ENCODE data around the gene ABHD14A. TPM values are rescaled to one million over a fixed set of nuclear protein-coding genes. Genes with fewer than 3 reads are reported as not detected.

Gene ABHD14A
- total and polyA plus RNA-seq, 2 of the 13 experiments (the other 11 are each of a cell fraction or from before 2014, with no cell fraction given): 29.5 to 46.9 TPM

- Histone ChIP-seq H3K4me2 (ENCODE audit: low read depth, low read length) (peak overlapping the region; percentile 84), H4K20me1 (ENCODE audit: insufficient read depth, low read length) (no peaks in the 10 kb centered on the region), H2AFZ (ENCODE audit: low read length) (no peak overlapping the region), H3K9me3 (ENCODE audit: low read length) (no peaks in the 10 kb centered on the region), H3K27me3 (ENCODE audit: control insufficient read depth in 1 of 2, insufficient read depth in 2 of 2, low read length in 2 of 2) (no peaks in the 10 kb centered on the region), H3K36me3 (replicated peaks in 1 of 2; ENCODE audit: control insufficient read depth in 1 of 2, insufficient read depth in 2 of 2, low read length in 2 of 2) (peaks cover 2 to 5% of the 10 kb centered on the region in 2 experiments; a peak in 2 of 5 replicates), H3K4me3 (replicated peaks in 1 of 3; ENCODE audit: insufficient read depth in 1 of 3, low read depth in 2 of 3, low read length in 3 of 3) (peak overlapping the region; percentile 72 to 87 (median 77)), H3K27ac (ENCODE audit: extremely low read length, insufficient read depth, low read length) (peak overlapping the region; percentile 81), H3K9ac (ENCODE audit: insufficient read depth, low read depth, low read length) (peak overlapping the region; percentile 75), H3K79me2 (ENCODE audit: insufficient read depth, low read length) (peaks cover 8% of the 10 kb centered on the region), H3K4me1 (ENCODE audit: insufficient read depth, low read length) (peaks cover 87% of the 10 kb centered on the region)
- BruUV-seq (replicated peaks): no TSS peak
- ChIA-PET CTCF (ENCODE audit: low intra/inter-chr PET ratio, low total read pairs) (no interaction called here), POLR2A (interaction anchor here (0.8 to 6.8 kb wide), 6 partner anchors 11 to 27 kb away, joined by 3 to 80 read pairs (median 9); partner anchors contain the start of genes ACY1, PARP3, RPL29 and RRP9)
- in situ Hi-C loops (cut with HindIII; ENCODE audit: extremely low pct_ligation_motif_present, low pct_unique_long_range_greater_than_20kb): no loop called here
- FAIRE-seq: no peak
- 14% methylated on average over 6 of the region's 11 CpGs for WGBS (ENCODE audit: low lambda C conversion rate)
- intact Hi-C loops (cut with micrococcal nuclease; ENCODE audit: unreplicated experiment): no loop called here
- ATAC-seq: peak; percentile 19
- peak; percentile 54 for DNase-seq (ENCODE audit: low spot score)
- no peak for TF ChIP-seq MLLT10 (CRISPR knock-in tag; IDR thresholded peaks at IDR 0.05)
- TF ChIP-seq ZNF280B (CRISPR knock-in tag; IDR thresholded peaks at IDR 0.05; ENCODE audit: borderline replicate concordance): no peak
- TF ChIP-seq TAF15 (IDR thresholded peaks at IDR 0.05; ENCODE audit: low read depth, low read length, poor library complexity, severe bottlenecking): no peak
- no peak; the same call in 1 of the 2 replicates for TF ChIP-seq GFI1 (CRISPR knock-in tag; IDR thresholded peaks at IDR 0.05; ENCODE audit: borderline replicate concordance)
- TF ChIP-seq AFF4 (CRISPR knock-in tag; IDR thresholded peaks at IDR 0.05): no peak; the same call in 1 of the 2 replicates
- TF ChIP-seq FOXC1 (CRISPR knock-in tag; IDR thresholded peaks at IDR 0.05; ENCODE audit: borderline replicate concordance): no peak
- no peak for TF ChIP-seq ZBTB39 (CRISPR knock-in tag; IDR thresholded peaks at IDR 0.05)
- TF ChIP-seq MLXIP (CRISPR knock-in tag; IDR thresholded peaks at IDR 0.05; ENCODE audit: borderline replicate concordance): no peak
- TF ChIP-seq GTF2F1 (IDR thresholded peaks at IDR 0.05; ENCODE audit: low read length): no peak
- TF ChIP-seq ARHGAP35 (CRISPR knock-in tag; IDR thresholded peaks at IDR 0.05; ENCODE audit: borderline replicate concordance): no peak
These were observed 6.6 kb upstream of the ABHD14A start for GRCh38 chr3:51968170-51968775.

Data from HepG2 (cell line).